ENCODE measurements around the gene ART4.

Gene ART4

GRCh38 chr12:14850929-14851663, 7.8 kb upstream of the ART4 start:
- DNase-seq, result peak in 1 of 3 experiments; percentile 21

DNA sequence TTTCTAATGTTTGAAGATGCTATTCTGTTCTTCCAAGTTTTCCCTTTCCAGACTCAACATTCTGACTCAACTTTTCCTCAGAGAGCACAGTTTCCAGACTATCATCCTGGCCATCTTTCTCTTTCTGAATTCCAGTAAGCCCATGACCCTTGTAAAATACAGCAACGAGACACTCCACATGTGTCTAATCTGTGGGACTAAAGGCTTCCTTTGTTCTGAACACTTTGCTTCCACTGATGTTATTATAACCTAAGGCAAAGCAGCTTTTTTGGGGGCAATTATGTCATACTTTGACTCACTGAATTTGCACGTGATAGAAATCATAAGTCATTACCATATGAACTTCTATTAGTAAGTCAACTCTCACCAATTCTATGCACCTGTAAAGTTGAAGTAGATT, 6.3 kb upstream of the ART4 start:
- no peak for DNase-seq

DNA sequence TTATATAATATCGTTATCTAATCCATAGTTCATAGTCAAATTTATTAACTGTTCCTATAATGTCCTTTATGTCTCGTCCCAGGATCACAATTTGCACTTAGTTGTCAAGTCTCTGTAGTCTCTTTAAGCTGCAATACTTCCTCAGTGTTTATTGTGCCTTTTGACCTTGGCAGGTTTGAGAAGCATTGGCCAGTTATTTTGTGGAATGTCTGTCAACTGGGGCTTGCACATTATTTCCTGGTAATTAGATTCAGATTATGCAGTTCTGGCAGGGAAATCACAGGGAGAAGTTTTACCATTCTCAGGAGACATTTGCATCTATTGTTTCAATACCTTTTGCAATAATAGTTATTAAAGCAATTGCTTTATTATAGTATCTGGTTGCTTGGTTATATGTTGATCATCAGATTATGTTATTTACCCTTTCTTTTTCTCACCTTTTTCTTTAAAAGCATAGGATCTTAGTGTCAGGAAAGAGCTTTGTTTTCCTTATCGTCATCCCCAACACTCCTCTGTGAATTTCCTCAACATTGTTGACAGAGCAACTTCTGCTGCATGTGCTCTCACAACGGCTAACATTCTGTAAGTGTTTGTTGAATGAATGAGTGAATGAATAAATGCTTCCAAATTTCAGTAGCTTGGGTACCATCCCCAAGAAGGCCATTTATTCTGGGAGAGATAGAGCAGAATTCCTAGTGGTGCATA, 3.7 kb upstream of the ART4 start:
- DNase-seq, result no peak

DNA sequence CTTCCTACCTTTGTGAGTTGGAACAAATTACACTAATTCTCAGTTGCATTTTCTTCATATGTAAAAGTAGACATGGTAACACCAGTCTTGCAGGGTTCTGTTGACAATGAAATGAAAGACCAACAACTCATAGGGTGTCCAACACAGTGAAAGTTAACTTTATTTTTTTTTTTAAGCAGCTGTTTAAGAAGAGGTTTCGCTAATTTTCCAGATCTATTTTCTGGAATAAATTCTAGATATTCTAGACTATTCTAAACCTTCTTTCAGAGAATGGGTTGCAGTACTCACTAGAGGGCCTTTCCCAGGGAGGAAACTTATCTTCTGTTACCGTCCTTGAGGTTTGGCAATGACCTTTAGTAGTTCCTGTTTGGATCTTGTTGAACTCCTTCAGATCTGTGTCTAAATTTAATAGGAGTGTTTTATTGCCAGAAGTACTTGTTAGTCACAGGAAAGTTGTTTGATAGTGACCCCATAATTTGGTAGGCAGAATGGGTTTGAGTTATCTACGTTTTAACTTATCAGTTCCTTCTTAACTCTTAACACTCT, 2.8 kb upstream of the ART4 start:
- no peak for DNase-seq

DNA sequence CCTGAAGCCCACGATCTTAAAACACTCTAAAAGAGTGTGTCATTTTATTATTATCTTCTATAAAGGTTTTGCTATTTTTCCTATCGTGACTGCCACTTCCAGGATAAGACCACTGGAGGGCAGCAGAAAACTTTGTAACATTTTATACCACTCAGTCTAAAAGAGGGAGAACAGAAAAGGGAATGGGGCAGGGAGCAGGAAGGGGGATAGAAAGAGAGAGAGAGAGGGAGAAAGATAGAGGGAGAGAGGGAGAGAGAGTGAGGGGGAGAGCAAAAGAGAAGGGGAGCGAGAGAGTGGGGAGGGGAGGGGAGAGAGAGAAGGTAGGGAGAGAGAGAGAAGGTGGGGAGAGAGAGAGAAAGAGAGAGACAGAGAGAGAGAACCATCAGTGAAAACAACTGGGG, 2.0 kb upstream of the ART4 start:
- peak; percentile 32 to 80 (median 50) for DNase-seq

DNA sequence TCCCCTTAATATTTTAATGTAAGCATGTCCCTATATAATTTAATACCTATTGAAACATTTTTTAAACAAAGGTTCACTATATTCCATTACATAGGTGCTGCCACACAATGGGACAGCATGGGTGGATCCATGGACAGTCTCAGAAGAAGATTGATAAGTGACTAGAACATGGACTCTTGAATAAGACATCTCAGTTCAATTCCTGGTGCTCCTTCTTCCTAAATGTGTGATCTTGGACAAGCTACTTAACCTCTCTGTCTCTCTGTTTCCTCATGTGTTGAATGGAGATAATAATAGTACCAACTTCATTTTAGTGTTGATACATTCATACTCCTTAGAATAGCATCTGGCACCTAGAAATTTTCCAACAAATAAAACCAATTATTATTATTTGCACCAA, 1.1 kb upstream of the ART4 start:
- no peak for DNase-seq

DNA sequence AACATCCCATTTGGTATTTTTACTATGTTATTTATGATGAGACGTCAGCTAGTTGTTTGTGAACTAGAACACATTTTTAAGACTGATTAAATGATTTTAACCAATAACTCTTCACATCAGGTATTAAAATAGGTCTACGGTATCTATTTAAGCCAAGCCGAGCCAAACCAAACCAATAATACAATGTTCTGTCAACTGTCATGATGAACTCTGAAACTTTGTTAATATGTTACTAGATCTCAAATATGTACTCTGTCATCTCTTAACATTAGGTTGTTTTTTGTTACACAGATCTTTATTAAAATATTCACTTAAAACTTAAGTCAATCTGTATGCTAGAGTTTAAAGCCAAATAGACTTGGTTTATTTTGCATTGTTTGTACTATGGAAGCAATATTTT, 1.0 kb downstream of the ART4 start:
- DNase-seq, result no peak

DNA sequence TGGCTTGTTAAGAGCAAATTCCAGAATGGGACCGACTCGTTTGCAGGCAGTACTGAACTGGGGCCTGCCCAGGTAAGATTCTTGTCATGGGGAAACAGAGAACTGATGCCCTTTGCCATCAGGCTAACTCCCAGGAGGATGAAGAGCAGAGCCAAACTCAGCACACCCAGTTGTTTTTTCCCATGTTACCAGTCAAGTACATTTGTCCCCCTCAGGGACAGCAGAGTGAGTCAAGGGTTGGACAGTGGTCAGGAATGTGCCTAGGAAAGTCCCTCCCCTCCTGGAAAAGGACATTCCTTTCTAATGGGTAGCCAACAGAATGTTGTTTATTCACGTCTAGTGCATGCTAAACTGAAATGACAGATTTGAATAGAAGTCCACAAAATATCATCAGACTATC, 1.6 kb downstream of the ART4 start:
- no peak for DNase-seq

DNA sequence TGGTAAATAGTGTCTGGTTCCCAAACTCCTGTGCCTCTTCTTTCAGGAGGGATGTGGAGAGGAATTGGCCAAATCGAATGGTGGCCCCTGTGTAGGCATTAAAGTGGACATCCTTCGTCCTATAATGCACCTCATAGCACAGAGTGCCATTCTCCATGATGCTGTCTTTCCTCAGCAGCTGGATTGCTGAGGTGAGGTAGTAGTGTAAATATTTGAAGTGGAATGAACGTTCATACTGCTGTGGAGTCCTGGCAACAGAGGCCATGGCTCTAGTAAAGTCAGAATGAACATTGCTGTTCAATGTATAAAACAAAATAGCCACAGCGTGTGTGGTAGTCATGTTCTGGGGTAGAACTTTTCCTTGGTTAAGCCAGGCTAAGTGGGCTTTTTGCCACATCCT, 2.7 kb downstream of the ART4 start:
- DNase-seq, result peak in 1 of 3 experiments; percentile 34

DNA sequence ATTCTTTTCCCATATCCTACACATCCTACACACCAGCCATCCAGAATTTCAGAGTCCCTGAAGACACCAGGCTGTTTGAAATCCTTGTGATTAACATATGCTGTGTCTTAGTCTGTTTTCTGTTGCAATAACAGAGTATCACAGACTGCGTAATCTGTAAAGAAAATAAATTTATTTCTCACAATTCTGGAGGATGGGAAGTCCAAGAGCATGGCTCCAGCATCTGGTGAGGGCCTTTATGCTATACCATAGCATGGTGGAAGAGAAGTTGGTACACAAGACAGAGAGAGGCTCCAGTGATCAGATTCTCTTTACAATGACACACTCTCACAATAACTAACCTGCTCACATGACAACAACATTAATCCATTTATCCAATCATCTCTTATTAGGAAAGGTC, 4.1 kb downstream of the ART4 start:
- no peak for DNase-seq

DNA sequence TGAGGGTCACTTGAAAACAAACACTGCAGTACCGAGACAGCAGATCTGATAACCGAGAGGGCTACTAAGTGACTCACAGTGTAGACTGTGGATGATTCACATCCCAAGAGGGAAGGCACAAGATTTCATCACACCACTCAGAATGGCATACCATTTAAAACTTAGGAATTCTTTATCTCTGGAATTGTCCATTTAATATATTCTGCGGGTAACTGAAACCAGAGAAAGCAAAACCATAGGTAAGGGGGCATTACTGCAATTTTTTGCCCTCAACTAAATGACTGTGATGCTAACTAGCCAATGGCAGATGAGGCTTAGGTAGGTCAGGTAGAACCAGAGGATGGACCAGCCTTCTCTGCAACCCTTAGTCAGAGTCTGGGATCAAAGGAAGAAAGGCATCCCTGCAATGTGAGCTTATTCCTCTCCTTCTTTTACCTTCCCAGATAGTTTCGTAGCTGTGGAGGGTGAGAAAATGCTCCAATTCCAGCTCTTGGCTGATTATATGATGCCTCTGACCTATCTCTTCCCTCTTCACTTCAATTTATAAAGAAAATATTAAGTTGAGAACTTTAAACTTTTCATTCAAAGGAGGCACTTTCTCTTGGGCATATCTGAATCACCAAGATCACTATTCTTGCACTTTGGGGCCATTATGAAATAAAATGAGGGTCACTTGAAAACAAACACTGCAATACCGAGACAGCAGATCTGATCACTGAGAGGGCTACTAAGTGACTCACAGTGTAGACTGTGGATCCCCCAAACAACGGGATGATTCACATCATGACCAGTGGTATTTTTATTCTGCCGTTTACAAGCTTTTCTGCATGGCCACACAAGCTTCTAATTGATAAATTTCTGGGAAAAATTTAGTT, 6.8 kb downstream of the ART4 start:
- no peak for DNase-seq

DNA sequence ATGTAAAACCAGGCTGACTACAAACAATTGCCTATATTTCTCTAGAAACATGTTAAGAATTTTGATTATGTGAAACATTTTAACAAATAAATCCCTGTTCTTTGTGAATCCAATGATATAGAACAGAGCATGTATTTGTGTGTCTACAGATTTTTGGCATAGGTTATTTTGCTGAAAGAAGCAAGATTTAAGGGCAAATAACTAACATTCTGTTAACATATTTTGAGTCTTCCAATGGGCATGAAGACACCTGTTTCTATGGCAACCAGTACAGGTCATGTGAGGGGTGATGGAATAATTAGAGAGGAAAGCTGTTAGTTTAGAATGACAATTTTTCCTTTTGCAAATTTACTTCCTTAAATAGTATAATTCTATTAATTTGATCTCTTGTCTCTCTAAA, 8.8 kb downstream of the ART4 start:
- no peak for DNase-seq

DNA sequence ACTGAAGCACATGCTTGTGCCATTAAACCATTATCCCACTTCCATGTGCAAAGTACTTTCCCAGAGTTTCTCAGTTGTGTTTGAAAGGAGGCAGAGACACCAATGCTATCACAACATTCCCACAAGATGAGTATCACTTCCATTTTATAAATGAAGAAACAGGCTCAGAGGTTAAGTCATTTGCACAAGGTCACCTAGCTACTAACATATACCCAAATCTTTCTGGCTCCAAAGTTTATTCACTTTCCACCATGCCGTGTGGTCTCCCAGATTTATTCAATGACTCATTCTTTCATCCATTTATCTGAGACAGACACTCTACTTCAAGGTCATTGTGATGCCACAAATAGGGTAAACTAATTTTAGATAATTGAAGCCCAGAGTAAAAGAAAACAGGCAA, 9.4 kb downstream of the ART4 start:
- DNase-seq, result no peak

DNA sequence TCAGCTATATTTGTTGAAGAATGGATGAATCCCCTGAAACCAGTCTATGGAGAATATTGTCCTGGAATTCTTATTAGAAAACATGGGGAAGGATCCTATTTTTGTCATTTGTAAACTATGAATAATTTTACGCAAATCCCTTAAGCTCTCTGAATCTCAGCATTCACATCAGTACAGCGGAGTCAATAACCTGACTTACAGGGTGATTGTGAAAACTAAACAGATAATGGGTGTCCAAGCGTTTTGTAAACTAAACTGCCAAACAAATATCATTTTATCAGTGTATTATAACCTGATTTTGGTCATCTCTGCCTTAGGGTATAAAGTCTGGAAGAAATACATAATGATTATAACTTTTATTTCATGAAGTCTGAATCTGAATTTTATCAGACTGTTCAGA, 10.0 kb downstream of the ART4 start:
- no peak for DNase-seq

DNA sequence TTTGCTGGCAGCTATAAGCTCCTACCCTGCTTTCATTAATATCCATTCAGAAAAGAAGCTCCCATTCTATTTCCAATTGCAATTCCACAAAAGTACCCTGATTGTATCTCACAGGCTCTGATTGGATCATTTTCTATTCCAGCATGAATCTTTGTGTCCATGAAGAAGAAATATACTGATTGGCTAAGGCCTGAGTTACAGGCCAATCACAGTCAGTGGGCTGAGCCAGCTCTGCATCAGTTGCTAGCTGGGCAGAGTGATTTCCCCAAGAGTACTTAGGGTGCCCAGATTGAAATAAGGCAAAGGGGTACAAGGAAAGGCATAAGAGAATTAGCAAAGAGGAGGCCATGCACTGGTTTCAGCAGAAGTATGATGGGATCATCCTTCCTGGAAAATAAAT, 14.4 kb downstream of the ART4 start:
- no peak for DNase-seq

GRCh38 chr12:14827043-14827442, 16.3 kb downstream of the ART4 start:
- no peak for DNase-seq

DNA sequence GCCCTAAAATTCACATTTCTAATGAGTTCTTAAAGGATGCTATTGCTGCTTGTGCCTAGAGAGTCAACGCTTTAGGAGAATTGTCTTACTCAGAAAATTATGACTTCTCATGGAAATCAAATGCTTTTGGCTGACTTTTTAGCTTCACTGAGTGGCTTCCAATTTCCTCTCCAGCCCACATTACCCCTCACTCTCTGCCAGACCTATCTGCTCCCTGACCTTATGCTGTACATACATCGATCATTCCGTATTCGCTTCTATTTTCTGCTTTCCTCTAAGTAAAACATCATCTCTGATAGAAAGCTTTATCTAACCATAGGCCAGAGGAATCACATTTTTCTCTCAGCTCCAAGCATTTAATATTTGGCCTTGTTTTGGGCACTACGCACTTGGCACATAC, 16.8 kb downstream of the ART4 start:
- DNase-seq, result no peak

DNA sequence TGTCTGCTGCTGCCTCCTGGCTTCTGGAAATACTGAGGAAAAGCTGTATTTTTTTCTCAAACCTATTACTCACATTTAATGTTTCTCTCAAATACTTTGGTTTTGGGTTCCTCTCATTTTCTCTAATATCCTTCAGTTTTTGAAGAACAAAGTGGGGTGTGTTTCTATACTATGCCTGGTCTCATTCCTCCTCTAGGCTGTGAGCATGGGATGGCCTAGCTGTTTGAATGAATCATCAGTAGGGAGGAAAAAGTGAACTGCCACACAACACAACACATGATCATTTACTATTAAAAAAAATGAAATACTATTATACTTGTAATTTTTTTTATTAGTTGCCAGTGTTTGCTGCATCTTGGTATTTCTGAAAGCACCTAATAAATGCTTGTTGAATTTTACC, 18.1 kb downstream of the ART4 start:
- no peak for DNase-seq

DNA sequence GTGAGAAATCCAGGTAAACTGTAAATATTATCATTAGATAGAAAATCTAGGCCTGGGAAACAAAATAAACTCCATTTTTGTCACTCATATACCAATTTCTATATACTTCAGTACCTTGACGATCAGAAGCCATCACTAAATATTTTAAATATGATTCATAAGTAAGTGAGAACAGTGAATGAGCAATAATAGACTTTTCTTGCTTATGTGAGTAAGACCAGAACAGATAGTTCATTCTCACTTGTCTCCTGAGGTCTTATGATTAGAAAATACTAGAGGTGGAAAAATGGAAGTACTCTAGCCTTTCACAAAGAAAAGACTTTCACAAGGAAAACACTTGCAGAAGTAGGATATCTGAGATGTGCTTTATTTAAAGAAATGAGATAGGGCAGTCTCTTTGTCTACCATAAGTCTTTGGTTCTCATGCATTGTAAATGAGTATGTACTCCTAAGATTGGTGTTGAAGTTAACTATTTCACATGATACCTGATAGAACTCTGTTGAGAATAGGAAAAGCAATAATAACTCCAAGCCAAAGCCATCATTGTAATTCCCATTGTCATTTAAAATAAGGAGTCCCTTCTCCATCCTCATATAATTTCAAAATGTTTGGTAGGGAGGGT, 19.2 kb downstream of the ART4 start:
- DNase-seq, result no peak

DNA sequence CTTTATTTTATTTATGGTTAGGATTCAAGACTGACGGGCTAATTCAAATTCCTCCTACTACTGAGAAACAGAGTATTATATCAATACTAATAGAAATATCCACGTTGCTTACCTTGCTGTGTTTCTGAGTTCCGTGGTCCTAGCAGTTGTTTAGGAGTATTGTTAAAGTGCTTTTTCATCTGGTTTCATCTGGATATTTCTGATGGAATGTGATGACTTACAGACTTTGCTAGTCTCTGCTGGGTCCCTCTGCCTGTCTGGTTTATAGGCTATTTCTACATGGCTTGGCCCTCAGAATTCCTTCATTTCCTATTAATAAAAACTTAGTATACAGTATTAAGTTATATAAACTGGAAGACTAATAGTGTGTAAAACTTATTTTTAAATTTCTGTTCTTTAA, 29.3 kb downstream of the ART4 start, which contains the start of gene SMCO3:
Gene SMCO3 (minus strand): TSS at position 169 of the 400 bp plus-strand sequence. CDS start 7,502 bp downstream, outside the sequence.
- DNase-seq, result no peak

- no peak for DNase-seq
Measured at GRCh38 chr12:14811486-14811885, 31.8 kb downstream of the ART4 start.

DNA sequence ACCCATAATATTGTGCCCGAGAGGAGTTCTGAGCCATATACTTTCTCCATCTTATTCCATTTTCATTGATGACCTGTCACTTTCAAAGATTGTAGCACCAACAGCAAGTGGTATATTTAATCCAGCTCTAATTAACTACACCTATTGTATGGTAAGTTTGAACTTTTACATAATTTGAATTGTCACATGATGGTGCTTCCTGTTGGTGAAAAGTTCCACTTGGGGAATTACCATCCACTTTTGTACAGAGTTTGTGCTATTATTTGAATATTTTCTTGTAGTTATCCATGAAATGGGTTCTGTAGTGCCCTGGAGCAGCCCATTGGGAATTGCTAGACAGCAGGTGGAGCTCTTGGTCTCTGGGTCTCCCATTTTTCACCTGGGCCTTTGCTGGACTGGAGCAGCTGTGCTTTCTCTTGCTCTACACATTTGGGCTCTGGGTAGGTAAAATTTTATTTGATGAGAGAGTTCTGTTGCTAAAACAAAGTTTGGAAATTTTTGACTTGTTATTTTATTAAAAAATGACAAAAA, 32.3 kb downstream of the ART4 start:
- peak in 2 of 3 experiments; percentile 5 to 43 for DNase-seq

Data from NCI-H1417 (cell line).